ENCODE measurements around the gene ZNF860.

DNA sequence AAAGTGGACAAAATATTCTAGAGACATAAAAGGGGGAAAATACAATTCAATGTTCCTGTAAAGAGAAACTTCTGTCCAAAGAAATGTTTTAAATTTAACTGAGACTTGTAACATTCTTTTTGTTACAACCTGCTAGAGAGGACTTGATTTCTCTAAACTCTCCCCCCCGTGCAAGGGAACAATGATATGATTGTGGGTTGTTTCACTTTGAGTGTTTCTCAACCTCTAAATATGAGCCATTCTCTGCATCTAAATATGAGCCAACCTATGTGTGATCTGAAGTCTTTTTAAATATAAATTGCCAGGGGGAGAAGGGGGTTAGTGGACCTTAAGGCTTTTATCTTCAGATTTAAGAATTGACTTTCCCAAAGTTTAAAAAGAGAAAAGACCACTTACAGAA, 14.6 kb downstream of the ZNF860 start:
- TF ChIP-seq, protein P1, sequence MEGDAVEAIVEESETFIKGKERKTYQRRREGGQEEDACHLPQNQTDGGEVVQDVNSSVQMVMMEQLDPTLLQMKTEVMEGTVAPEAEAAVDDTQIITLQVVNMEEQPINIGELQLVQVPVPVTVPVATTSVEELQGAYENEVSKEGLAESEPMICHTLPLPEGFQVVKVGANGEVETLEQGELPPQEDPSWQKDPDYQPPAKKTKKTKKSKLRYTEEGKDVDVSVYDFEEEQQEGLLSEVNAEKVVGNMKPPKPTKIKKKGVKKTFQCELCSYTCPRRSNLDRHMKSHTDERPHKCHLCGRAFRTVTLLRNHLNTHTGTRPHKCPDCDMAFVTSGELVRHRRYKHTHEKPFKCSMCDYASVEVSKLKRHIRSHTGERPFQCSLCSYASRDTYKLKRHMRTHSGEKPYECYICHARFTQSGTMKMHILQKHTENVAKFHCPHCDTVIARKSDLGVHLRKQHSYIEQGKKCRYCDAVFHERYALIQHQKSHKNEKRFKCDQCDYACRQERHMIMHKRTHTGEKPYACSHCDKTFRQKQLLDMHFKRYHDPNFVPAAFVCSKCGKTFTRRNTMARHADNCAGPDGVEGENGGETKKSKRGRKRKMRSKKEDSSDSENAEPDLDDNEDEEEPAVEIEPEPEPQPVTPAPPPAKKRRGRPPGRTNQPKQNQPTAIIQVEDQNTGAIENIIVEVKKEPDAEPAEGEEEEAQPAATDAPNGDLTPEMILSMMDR (IDR thresholded peaks at IDR 0.05), result no peak
- no peak for TF ChIP-seq POLR2A (IDR thresholded peaks at IDR 0.05)

All from prostate gland (tissue), 2 donors.